B cell (primary cell): ENCODE measurements around the gene ADCY7. TPM values are rescaled to one million over a fixed set of nuclear protein-coding genes. Genes with fewer than 3 reads are reported as not detected.

Source experiments
- ATAC-seq: fragments of 200-7000 bp; cut with Tn5 transposase; one replicate; pipeline ENCODE4 v1.10.0; 2021; ENCODE audit warnings: low read depth, mild to moderate bottlenecking, moderate number of reproducible peaks, moderate library complexity
- CTCF ChIA-PET: fragments of 350-600 bp; sonication (Branson Sonifier 250); formaldehyde crosslinking; loops from one replicate; lab custom pipeline; 2021; ENCODE audit warnings: antibody characterized with exemption, inconsistent platforms; lab: Charles Lee
- POLR2A ChIA-PET: fragments of 350-600 bp; sonication (Branson Sonifier 250); formaldehyde crosslinking; loops from one replicate; lab custom pipeline; 2021; ENCODE audit warnings: antibody characterized with exemption; lab: Charles Lee
- DNase-seq: peaks from one replicate; pipeline ENCODE4 v3.0.0; 2013
- H2AFZ ChIP-seq: 2 replicates; pipeline ENCODE4 v1.6.1; 2012; ENCODE audit warnings: mild to moderate bottlenecking, low read depth, low read length; ENCODE audit not compliant: insufficient read depth, poor library complexity, severe bottlenecking
- H3K27ac ChIP-seq, 2 donors: 1 replicate in 1 of 2; 2 replicates in 1 of 2; pipeline ENCODE4 v1.5.1; 2012 to 2013; ENCODE audit warnings: low read length in 2 of 2, mild to moderate bottlenecking in 2 of 2, moderate library complexity in 1 of 2
- H3K27me3 ChIP-seq, 4 experiments: fragments of 200-600 bp in 1 of 4; sonication (generic) in 1 of 4; replicated peaks in 1 of 4; 1 replicate in 2 of 4; 2 replicates in 2 of 4; pipeline versions ENCODE4 v1.6.1 to v1.7.0; 2013 to 2016; ENCODE audit warnings: low read length in 3 of 4, mild to moderate bottlenecking in 2 of 4, mixed read lengths in 1 of 4, moderate library complexity in 1 of 4; ENCODE audit not compliant: insufficient read depth in 4 of 4, control insufficient read depth in 3 of 4; ENCODE audit errors: control extremely low read depth in 1 of 4
- H3K36me3 ChIP-seq, 2 experiments: replicated peaks in 1 of 2; 1 replicate in 1 of 2; 2 replicates in 1 of 2; pipeline versions ENCODE4 v1.6.1 to v1.7.1; 2013; ENCODE audit warnings: low read length in 1 of 2; ENCODE audit not compliant: insufficient read depth in 2 of 2, control insufficient read depth in 1 of 2; ENCODE audit errors: control extremely low read depth in 1 of 2, extremely low read depth in 1 of 2
- H3K4me1 ChIP-seq, 2 donors: fragments of 200-600 bp in 1 of 2; sonication (generic) in 1 of 2; 1 replicate in 1 of 2; 2 replicates in 1 of 2; pipeline versions ENCODE4 v1.5.1 to v1.6.1; 2013 to 2017; ENCODE audit warnings: low read length in 2 of 2; ENCODE audit not compliant: control insufficient read depth in 2 of 2, insufficient read depth in 2 of 2
- H3K4me2 ChIP-seq: replicated peaks from 2 replicates; pipeline ENCODE3; 2012; ENCODE audit warnings: mild to moderate bottlenecking, low read depth, low read length; ENCODE audit not compliant: poor library complexity, severe bottlenecking
- H3K4me3 ChIP-seq, 5 experiments: fragments of 200-600 bp in 1 of 5; sonication (generic) in 1 of 5; 1 replicate in 3 of 5; 2 replicates in 2 of 5; pipeline versions ENCODE4 v1.5.1 to v1.7.0; 2011 to 2016; ENCODE audit warnings: low read length in 4 of 5, mild to moderate bottlenecking in 4 of 5, low read depth in 2 of 5, control low read depth in 1 of 5, moderate library complexity in 1 of 5; ENCODE audit not compliant: insufficient read depth in 1 of 5; ENCODE audit errors: control extremely low read depth in 1 of 5, extremely low read depth in 1 of 5
- H3K79me2 ChIP-seq: fragments of 200-600 bp; sonication (generic); one replicate; pipeline ENCODE4 v1.6.0; 2016; ENCODE audit warnings: low read length; ENCODE audit not compliant: control insufficient read depth, insufficient read depth
- H3K9ac ChIP-seq: fragments of 200-600 bp; sonication (generic); 2 replicates; pipeline ENCODE4 v1.6.1; 2017; ENCODE audit warnings: mild to moderate bottlenecking, low read length, moderate library complexity
- H3K9me3 ChIP-seq, 3 donors: one replicate each; pipeline versions ENCODE4 v1.6.1 to v1.7.1; 2013; ENCODE audit warnings: low read length in 2 of 3; ENCODE audit not compliant: control insufficient read depth in 2 of 3, insufficient read depth in 1 of 3; ENCODE audit errors: control extremely low read depth in 1 of 3
- H4K20me1 ChIP-seq: 2 replicates; pipeline ENCODE4 v1.6.0; 2012; ENCODE audit warnings: mild to moderate bottlenecking, low read length; ENCODE audit not compliant: insufficient read depth, control insufficient read depth, poor library complexity, severe bottlenecking
- H3K27ac Mint-ChIP-seq: one replicate; pipeline ENCODE4 v1.8.0; 2021; ENCODE audit warnings: mixed read lengths
- H3K27me3 Mint-ChIP-seq: one replicate; pipeline ENCODE4 v1.8.0; 2021; ENCODE audit warnings: mixed read lengths
- H3K4me1 Mint-ChIP-seq: one replicate; pipeline ENCODE4 v1.8.0; 2021; ENCODE audit warnings: mixed read lengths
- H3K4me3 Mint-ChIP-seq: one replicate; pipeline ENCODE4 v1.8.0; 2021; ENCODE audit warnings: mixed read lengths
- H3K9me3 Mint-ChIP-seq: one replicate; pipeline ENCODE4 v1.8.0; 2022; ENCODE audit warnings: mixed read lengths; ENCODE audit not compliant: insufficient read depth
- CTCF ChIP-seq: fragments of 200-600 bp; IDR thresholded peaks from one replicate; pipeline ENCODE4 v1.8.0; 2022; ENCODE audit warnings: antibody characterized with exemption, mild to moderate bottlenecking
- EZH2 ChIP-seq: IDR thresholded peaks from 2 replicates; pipeline ENCODE4 v1.6.1; 2012; ENCODE audit warnings: borderline replicate concordance, low read depth, mild to moderate bottlenecking, moderate library complexity, low read length; ENCODE audit not compliant: insufficient read depth, poor library complexity, severe bottlenecking
- whole genome bisulfite sequencing: methylation state at CpG from one replicate; pipeline ENCODE4 v1.1.5; 2013; ENCODE audit warnings: missing lambda C conversion rate; ENCODE audit not compliant: insufficient coverage; 5-methylcytosine and 5-hydroxymethylcytosine counted together
- intact Hi-C: fragments of 100-400 bp; cut with micrococcal nuclease; formaldehyde crosslinking; loops from one replicate; pipeline ENCODE4 v1.10.0; 2022
- polyA plus RNA-seq: library from polyadenylated mRNA; depleted of rRNA; stranded (reverse); fragments of >200 nt; gene quantifications from 2 replicates; pipeline ENCODE4 v1.2.3, GENCODE V29; 2012
- total RNA-seq, 2 donors: library from RNA; stranded (reverse); fragments of 120-200 nt in 1 of 2; gene quantifications; 1 replicate in 1 of 2; 2 replicates in 1 of 2; pipeline versions ENCODE4 v1.2.3 to v1.2.4, GENCODE V29; 2013 to 2022

ADCY7 gene
- total and polyA plus RNA-seq, 2 donors (not counting 1 experiment from before 2014, with no cell fraction given), result 78.4 to 207 TPM

GRCh38 chr16:50315346-50315997, 49.1 kb downstream of the ADCY7 start:
- Histone ChIP-seq H3K27me3 (no peaks in the 10 kb centered on the region), H3K9me3 (no peaks in the 10 kb centered on the region), H3K4me3 (no peak overlapping the region), H3K9ac (no peak overlapping the region), H3K4me1 (peaks cover 5 to 8% of the 10 kb centered on the region in 2 donors), H3K79me2 (no peaks in the 10 kb centered on the region), H4K20me1 (peaks cover 3% of the 10 kb centered on the region), H3K36me3 (peaks cover 26 to 93% of the 10 kb centered on the region in 2 experiments), H3K4me2 (no peak overlapping the region), H3K27ac (peak overlapping the region in 1 of 2 donors; percentile 5), H2AFZ (no peak overlapping the region)
- WGBS, result over 99% methylated on average over 14 of the region's 15 CpGs
- Mint-ChIP-seq H3K4me1 (peaks cover 11% of the 10 kb centered on the region), H3K27me3 (no peaks in the 10 kb centered on the region), H3K4me3 (no peak overlapping the region), H3K27ac (peak overlapping the region; percentile 55), H3K9me3 (no peaks in the 10 kb centered on the region)
- TF ChIP-seq CTCF (no peak), EZH2 (no peak)
- intact Hi-C loops, result loop anchor here (5.0 kb wide), 1 partner anchor 48 kb away; the partner anchor contains the start of gene ADCY7
- ATAC-seq, result no peak
- DNase-seq, result no peak
- CTCF ChIA-PET, result interaction anchor here (0.7 to 1.7 kb wide), 5 partner anchors 10 to 113 kb away, joined by 3 to 6 read pairs (median 4); no protein-coding TSS in a partner anchor
- POLR2A ChIA-PET, result no interaction called here
